HG03045 (cell line): Measurements from ENCODE around the gene SNED1.

Experiments
- ATAC-seq: cut with Tn5 transposase; IDR thresholded peaks from one replicate; pipeline ENCODE4 v1.9.1; 2021; ENCODE audit warnings: mild to moderate bottlenecking, moderate library complexity; ENCODE audit not compliant: unreplicated experiment

The SNED1 gene

DNA sequence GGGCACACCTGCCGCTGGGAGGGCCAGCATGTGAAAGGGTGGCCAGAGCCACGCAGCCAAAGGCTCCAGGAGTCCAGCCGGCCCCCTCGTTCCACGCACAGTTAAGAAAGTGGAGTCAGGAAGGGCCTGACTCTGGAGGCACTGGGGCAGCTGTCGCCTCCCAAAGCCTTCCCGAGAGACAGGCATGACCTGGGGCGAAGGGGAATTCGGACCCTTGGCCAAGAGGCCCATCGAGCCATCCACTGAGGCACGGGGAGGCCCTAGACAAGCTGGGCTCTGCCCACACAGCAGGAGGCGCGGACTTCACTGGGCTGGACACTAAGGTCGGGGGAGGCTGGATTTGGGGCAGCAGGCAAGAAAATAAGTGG is 38.5 kb upstream of the SNED1 start:
- ATAC-seq = no peak

DNA sequence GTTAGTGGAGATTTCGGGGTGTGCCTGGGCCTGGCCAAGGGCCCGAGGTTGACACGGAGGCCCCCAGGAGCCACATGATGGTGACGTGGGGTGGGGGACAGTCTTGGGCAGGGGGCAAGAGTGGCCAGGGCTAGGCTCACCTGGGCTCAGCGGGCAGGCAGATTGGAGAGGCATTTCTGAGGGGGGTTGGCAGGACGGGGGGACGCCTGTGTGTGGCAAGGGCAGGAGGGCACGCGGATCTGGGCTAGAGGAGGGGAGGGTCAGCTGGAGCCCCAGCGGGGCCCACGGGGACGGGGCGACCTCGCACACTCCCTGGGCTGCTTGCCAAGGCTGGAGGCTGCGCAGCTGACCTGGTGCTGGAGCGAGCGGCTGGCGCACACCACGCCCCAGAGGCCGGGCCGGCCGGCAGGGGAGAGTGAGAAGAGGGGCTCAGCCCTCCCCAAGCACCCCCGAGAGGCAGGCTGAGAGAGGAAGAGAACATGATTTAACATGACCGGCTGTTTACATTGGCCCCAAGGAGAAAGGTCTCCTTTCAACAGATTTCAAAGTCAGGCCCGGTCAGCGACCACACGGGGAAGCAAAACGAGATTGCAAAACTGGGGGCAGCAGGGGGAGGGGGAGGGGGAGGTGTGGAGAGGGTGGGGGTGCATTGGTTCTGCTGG is 38.0 kb upstream of the SNED1 start:
- no peak for ATAC-seq

DNA sequence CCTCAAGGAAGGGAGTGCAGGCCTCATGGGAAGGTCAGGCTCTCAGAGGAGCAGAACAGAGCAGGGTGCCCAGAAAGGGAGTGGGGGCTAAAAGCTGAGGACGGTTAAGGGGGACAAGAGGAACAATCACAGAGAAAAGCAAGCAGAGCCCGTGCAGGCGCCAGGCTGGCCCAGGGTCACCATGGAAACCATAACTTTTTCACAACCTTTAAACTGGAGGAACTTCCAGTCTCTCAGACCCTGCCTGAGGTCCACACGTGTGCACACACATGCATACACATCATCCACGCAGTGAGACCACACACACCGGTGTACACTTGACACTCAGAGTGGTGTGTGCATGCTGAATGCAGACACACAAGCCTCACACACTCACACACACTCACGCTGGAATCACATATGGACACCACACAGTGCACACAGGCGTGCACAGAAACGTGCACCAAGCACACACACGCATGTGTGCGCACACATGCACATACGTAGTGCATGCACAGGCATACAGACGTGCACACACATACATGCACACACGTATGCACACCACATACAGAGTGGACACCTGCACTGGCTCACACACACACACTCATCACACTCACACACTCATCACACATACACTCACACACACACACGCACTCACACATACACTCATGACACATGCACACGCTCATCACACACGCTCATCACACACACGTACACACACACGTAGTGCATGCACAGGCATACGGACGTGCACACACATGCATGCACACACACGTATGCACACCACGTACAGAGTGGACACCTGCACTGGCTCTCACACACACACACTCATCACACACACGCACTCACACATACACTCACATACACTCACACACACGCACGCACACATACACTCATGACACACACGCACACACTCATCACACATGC is 37.2 kb upstream of the SNED1 start:
- no peak for ATAC-seq

DNA sequence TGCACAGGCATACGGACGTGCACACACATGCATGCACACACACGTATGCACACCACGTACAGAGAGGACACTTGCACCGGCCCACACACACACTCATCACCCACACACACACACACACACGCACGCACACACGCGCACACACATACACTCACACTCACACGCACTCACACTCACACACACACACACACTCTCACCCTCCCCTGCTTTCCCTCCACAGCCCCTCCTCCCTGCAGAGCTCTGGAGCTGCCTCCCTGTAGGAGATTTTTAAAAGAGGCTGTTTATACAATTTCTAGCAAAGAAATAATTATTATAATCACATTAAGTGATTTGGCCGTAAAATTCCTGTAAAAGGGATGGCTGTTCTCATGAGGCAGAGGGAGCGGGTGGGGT is 36.5 kb upstream of the SNED1 start:
- no peak for ATAC-seq

DNA sequence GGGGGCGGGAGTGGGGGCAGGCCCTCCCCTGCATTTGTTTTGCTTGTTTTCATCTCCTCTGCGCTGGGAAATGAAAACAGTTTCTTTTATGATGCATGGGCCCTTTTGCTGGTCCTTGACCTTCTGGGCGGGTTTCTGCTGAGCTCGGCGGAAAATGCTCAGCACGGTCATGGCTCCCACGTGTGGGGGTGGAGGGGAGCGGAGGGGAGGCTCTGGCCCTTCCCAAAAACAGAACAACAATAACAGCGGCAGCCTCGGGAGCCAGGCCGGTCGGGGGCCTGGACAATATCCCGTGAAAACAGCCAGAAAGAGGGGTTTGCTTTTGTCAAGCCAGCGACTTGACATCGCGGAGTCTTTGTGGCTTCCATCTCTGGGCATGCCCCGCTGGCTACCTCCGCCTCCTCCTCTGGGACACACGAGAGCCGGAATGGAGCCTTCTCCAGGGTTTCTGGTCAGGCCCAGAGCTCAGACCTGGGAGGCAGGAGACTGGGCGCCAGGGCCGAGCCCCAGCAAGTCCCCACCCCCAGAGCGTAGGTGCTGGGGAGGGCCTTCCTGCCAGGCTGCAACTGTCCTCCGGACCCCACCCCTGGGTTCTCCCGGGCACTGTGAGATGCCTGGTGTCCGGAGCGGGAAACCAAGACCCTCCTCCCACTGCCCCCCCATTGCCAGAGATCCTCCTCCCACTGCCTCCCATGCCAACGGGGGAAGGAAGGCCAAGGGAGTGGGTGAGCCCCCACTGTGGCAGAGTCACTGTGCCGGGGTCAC is 35.9 kb upstream of the SNED1 start:
- ATAC-seq = no peak

DNA sequence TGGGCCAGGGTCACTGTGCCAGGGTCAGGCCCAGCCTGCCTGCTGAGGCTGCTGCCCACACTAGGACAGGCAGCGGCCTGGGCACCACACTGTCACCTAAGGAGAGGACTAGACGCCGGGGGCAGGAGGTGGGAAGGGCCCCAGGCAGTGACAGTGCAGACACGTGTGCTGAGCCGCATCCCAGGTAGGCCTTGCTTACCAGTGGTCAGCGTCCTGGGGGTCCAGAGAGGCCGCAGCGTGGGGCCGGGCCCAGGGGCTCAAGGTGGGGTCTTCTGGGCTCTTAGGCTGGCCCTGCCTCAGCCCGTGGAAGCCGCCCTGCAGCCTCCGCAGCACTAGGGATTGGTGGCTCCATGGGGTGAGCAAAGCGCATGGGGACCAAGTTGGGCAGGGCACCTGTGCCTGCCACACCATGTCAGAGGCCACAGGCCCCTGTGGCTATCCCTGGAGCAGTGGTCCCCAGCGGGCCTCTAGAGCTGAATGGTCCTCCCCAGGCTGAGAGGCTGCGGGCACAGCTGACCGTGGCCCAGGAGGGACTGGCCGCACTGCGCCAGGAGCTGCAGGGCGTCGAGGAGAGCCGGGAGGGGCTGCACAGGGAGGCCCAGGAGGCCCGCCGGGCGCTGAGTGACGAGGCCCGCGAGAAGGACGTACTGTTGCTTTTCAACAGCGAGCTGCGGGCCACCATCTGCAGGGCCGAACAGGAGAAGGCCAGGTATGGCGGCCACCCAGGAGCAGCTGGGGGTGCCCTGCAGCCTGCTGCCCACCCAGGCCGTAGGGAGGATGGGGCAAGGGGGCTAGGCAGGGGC is 35.2 kb upstream of the SNED1 start:
- no peak for ATAC-seq

DNA sequence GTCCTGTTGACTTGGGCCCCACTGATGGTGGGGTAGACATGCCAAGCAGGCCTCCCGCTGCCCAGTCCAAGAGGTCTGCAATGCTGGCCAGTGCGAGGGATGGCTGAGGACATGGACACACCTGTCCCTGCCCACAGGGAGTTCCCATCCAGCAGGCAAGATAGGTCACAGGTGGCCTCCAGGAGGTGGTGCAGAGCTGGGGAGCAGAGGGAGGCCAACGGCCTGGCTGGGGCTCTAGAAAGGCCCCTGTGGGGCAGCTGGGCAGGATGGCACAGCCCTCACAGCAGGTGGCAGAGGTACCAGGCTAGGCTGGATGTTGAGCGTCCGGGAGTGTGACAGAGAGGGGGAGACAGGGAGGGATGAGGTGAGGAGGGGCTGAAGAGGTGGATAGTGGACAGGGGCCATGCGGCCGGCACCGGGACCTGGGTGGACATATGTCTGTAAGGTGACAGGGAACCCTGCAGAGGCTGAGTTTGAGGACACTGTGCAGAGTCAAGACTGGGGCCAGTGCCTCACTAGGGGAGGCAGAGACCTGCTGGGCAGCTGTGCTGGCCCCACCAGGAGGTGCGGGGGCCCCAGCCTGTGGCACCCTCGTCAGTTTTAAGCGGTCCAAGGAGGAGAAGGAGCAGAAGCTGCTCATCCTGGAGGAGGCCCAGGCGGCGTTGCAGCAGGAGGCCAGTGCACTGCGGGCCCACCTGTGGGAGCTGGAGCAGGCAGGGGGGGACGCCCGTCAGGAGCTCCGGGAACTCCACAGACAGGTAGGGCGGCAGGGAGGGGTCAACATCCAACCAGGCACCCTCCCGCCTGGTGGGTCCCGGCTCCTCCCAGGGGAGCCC is 34.3 kb upstream of the SNED1 start:
- no peak for ATAC-seq

DNA sequence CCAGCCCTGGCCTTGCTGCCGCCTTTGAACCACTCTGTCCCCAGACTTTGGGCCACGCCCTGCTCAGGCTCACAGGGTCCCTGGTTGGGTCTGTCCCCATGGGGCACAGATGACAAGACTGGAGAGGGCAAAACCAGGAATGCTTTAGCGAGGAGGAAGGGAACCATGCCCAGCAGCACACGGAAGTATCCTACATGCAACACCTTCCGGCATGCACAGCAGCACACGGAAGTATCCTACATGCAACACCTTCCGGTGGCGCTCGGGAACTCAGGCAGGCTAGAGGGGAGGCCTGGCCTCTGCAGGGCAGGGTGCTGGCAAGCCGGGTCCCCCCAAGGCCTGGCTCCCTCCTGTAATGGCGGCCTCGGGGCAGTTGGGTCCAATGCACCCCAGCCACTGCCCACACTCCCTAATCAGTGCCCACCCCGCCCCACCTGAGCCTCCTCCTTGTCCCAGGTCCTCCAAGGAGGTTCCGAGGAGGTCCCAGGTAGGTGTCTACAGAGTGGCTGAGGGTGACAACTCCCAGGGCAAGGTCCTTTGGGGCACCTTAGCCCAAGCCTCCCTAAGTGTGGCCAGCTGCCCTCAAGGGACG is 33.6 kb upstream of the SNED1 start:
- no peak for ATAC-seq

DNA sequence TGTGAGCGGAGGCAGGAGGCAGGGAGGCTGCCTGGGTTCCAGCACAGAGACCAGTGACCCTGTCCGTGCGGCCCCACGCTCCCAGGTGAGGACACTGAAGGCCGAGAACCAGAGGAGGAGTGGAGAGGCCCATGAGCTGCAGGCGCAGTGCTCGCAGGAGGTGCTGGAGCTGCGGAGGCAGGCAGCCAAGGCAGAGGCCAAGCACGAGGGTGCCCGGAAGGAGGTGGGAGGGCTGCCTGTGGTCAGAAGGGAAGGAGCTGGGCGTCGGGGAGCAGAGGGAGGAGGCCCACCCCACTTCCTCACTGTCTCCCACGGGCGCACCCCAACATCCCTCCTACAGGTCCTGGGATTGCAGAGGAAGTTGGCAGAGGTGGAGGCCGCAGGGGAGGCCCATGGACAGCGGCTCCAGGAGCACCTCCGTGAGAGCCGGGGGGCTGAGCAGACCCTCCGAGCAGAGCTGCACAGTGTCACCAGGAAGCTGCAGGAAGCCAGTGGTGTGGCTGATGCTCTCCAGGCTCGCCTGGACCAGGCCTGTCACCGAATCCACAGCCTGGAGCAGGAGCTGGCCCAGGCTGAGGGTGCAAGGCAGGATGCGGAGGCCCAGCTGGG is 33.0 kb upstream of the SNED1 start:
- no peak for ATAC-seq

DNA sequence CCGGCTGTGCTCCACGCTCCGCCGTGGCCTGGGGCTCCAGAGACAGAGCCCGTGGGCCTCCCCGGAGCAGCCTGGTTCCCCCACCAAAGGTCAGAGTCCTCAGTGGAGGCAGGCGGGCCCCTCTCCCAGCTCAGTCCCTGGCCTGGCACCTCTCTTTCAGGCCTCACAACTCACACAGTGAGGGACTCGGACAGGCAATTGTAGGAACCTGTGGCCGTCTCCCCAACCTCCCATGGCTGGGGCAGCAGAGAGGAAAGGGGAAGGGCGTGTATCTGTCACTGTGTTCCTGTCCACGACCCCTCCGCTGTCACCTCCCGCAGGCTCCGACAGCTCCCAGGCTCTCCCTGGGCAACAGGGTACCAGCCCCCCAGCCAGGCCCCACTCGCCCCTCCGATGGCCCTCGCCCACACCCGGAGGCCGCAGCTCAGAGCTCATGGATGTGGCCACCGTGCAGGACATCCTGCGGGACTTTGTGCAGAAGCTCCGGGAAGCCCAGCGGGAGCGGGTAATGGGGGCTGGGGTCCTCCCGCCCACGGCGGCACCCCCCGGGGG is 32.4 kb upstream of the SNED1 start:
- no peak for ATAC-seq

DNA sequence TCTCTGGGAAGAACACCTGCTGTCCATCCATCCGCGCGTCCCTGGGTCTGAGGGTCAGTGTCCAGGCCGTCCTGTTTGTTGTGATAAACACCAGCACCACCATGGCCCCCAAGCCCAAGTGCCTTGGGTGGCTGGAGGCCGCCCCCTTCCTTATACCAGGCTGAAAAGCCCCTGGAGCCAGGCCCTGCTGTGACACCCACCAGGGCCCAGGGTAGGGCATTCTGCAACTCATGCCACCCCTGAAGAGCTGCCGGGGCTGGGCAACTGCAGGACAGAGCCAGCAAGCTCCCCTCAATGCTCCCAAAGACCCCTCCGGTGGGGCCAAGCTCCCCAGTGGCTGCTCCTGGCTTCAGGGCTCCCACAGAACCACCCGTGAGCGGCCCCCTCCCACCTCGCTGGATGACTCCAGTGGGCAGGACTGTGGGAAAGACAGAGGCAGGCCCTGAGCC is 31.9 kb upstream of the SNED1 start:
- no peak for ATAC-seq

DNA sequence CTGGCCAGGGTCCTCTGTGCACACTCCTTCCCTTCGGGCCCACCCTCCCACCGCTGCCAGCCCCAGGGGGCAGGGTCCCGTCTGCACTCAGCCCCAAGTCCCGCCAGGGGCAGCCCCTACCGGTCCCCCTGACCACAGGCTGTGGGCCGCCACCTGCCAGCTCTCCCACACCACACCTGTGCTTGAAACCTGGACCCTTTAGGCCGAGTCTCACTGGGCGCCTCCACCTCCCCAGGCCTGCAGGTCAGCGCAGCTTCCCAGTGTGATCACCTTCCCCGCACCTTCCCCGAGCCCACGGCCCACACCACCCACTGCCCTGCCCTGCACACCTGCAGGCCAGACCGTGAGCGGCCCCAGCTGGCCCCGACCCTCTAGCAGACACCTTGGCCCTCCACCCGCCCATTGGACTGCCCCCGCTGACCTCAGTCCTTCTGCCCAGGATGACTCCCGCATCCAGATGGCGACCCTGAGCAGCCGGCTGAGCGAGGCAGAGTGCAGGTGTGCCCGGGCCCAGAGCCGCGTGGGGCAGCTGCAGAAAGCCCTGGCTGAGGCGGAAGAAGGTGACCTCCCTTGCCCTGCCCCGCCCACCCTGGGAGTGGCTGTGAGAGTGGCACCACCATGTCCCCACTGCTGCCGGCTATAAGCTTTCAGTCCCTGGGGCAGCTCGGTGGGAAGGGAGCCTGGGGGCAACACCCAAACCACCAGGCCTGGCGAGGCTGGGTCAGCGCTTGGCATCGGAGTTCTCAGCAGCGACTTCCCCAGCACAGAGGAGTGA is 31.3 kb upstream of the SNED1 start:
- no peak for ATAC-seq

DNA sequence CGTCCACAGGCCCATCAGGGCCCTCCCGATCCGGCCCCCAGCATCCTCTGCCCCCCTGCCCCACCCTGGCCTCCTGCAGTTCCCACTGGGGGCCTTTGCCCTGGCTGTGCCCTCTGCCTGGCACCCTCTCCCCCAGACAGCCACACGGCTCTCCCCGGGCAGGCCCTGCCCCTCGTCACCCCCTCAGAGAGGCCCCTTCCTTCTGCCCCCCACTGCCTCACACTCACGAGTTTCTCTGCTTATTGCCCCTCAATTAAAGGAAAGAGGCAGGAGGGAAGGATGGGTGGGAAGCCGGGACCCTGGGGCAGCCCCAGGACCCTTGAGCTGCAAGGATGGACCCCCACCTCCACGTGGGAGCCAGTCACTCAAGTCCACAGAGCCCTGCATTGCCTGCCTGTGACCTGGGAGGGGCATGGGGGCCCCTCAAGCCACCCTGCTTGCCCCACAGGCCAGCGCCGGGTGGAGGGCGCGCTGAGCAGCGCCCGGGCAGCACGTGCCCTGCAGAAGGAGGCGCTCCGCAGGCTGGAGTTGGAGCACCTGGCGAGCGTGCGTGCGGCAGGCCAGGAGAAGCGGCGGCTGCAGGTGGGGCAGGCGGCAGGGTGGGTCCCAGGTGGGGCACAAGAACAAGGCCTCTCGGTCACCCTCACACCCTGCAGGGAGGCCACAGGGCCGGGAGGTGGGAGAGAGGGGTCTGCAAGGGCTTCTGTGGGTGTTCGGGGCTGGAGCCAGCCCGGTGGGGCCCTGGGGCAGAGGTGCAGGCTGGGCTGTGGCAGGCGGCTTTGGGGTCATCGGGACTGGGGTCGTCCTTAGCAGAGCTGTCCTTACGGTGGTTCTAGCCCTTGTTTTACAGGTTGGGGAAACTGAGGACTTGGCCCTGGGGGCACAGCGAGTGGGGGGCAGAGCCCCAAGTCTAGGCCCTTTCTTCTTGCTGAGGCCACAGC is 30.5 kb upstream of the SNED1 start:
- ATAC-seq = no peak

DNA sequence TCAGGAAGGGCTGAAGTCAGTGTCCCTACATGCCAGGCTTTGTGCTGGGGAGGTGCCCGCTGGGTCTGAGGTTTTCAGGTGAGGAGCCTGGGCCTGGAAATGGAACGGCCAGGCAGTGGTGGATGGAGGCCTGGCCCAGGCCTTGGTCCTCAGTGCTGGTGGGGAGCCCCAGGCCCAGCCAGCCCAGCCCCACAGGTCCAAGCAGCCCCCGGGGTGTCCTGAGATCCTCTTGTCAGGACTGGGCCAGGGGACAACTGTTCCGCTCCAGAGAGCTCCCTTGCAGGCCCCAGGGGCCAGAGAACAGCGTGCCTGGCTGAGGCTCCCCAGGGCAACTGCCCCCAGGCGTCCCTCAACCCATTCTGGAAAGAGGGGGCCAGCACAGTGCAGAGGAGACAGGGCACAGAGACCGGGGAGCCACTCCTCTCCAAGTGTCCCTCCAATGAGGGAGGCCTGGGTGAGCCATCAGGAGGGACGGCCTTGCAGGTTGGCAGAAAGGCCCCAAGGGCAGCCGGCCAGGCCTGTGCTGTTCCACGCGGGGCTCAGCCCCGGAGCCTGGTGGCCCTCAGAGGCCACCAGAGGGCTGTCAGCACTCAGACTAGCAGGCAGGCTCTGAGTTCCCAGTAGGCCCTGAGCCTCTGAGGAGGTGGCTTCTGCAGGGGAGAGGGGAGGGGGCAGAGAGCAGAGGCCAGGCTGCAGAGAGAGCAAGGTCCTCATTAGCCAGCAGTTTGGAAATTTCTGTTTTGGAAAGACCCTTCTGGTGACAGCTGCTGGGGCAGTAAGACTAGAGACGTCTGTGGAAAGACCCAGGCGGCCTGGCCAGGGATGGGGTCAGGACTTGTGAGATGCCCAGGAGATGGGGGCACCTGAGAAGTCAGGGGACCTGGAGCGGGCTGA is 29.4 kb upstream of the SNED1 start:
- no peak for ATAC-seq

DNA sequence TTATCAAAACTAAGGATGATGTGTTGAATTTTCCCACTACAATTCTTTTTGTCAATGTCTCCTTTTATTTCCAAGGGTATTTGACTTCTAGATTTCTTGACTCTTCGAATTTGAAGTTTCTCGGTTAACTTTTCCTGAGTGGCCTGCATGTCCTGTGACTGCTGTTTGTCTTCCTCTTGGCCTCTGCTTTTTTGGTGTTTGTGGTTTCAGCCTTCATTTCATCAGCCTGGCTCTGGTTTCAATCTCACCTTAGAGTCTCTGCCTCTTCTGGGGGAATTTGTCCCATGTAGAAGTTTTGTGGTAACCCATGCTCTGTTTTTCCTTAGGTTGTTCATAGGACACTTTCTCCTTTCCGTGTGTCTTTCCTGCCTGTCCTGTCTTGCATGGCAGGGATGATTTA is 28.3 kb upstream of the SNED1 start:
- ATAC-seq = no peak

DNA sequence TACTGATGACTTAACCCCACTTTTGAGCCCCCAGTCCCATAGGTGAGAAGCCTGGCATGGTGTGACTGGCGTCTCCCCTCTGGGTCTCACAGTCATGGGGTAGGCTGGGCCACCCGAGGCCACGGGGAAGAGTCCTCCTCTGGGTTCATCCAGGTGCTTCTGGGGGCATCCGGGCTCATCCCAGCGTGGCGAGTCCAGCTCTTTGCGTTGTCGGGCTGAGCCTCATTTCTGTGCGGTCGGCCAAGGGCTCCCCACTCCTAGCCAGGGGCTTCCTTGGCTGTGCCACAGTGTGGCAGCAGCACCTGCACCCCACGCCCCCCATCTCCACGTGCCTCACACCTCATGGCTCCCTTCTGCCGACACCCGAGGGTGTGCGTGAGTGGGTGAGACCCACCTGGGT is 27.6 kb upstream of the SNED1 start:
- no peak for ATAC-seq
